IPS DF 19.7 (cell line): ENCODE results near the gene ADGRG3.
"Not testable (repeated sequence)": the region's sequence is repeated elsewhere in the genome, so short reads cannot be mapped to it uniquely, and the experiment has no call there.

Experiments
- DNase-seq: peaks from one replicate; pipeline ENCODE4 v3.0.0-alpha.2; 2013; ENCODE audit warnings: low read depth, low spot score

ADGRG3 gene

DNA sequence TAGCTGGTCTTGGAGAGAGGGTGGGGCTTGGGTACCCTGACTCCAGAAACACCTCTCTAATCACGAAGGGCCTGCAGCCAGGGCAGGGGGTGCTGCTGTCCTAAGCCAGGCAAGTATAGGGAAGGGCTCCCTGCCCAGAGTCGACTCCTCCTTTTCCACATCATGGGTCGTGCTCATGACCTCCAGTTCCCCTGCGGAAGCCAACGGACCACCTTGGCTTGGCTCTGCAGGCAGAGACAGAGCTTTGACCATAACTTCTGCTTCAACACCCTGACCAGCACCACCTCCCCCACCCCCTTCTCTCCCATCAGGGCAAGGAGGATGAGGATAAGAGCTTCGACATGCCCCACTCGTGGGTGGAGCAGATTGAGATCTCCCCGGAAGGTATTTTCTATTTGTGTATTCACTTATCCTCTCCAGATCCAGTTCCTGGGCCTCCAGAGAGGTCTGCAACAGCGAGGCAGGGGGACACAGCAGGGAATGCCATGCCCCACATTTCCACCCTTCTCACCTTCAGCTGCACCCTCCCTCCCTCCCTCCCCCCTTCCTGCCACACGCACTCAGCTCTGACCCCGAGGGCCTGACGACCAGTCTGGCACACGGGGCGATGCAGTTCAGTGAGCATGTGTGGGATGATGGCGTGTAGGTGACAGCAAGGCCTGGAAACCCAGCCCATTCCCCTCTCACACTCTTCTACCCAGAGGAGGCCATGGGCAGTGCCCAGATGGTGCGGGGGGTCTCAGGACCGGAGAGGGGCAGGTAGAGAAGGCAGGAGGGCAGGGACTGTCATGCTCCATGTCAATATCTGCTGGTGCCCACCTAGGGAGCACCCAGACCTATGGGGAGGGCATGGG, 53.5 kb downstream of the ADGRG3 start:
- DNase-seq = no peak

DNA sequence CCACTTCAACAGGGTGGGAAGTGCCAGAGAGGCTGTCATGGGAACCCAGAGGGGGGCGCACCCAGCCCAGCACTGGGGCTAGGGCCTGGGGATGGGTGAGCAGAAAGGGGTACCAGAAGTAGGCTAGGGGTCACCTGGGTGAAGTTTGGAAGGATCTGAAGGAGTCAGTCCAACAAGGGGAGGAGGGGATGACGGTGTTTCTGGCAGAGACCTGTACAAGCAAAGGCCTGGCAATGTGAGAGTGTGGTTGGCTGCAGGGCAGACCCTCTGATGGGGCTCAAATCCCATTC, 54.0 kb downstream of the ADGRG3 start:
- no peak for DNase-seq

DNA sequence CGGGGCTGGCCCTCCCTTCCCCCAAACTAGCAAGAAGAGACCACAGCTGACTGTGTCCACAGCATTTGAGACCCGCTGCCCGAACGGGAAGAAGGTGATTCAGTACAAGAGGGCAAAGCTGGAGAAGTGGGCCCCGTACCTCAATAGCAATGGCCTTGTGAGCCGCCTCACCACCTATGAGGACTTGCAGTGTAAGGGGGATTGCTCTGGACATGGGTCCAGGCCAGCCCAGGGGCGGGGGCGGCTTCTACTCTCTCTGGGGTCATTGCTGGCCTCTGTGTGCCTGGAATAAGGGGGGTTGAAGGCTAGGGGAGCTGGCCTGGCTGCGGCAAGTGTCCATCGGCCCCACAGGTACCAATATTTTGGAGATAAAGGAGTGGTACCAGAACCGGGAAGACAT, 54.5 kb downstream of the ADGRG3 start:
- DNase-seq = no peak

DNA sequence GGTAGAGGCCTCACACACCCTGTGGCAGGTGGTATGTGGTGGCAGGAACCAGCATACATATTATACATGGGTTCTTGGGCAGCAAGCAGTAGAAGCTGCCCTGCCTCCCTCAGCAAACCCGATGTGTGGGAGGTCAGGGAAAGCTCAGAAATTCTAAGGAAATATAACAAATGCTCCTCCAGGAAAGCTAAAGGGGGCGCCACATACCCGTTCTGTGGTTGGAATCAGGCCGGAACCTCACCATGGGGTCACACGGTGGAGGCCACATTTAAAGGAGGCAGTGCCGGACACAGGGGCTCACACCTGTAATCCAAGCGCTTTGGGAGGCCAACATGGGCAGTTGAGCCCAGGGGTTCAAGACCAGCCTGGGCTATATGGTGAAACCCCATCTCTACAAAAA, 55.1 kb downstream of the ADGRG3 start:
- no peak for DNase-seq

GRCh38 chr16:57724531-57724930, 56.4 kb downstream of the ADGRG3 start:
- DNase-seq = no peak

- DNase-seq = no peak
Measured at GRCh38 chr16:57725151-57725550, 57.0 kb downstream of the ADGRG3 start.

GRCh38 chr16:57725554-57725953, 57.4 kb downstream of the ADGRG3 start:
- no peak for DNase-seq

DNA sequence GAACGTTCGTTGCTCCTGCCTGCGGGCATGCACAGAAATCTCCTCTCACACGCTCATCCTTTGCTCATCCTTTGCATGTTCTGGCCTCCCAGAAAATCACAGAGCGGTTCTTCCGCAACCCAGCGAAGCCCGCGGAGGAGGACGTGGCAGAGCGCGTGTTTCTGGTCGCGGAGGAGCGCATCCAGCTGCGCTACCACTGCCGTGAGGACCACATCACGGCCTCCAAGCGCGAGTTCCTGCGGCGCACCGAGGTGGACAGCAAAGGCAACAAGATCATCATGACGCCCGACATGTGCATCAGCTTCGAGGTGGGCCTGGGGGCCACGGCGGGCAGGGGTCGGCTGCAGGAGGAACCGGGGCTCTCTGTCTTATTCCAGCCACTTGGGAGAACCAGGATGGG, 57.9 kb downstream of the ADGRG3 start:
- no peak for DNase-seq

DNA sequence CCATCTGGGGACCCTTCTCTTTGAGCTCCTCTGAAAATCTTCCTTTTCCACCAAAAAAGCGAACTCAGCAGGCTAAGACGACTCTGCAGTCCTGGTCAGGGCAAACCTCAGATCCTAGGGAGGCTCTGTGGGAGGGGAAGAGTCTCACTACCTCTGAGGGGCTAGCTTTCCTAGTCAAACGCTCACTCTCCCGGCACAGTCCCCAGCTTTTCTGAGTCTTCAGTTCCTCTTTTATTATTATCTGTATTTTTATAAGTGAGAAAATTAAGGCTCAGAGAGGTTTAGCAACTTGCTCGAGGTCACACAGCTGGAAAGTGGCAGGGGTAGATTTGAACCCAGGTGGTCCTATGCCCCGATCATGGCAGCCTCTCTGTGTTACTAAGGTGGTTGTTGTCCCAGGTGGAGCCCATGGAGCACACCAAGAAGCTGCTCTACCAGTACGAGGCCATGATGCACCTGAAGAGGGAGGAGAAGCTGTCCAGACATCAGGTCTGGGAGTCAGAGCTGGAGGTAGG, 58.4 kb downstream of the ADGRG3 start:
- no peak for DNase-seq

- DNase-seq = no peak
Measured at GRCh38 chr16:57727610-57728009, 59.5 kb downstream of the ADGRG3 start.

DNA sequence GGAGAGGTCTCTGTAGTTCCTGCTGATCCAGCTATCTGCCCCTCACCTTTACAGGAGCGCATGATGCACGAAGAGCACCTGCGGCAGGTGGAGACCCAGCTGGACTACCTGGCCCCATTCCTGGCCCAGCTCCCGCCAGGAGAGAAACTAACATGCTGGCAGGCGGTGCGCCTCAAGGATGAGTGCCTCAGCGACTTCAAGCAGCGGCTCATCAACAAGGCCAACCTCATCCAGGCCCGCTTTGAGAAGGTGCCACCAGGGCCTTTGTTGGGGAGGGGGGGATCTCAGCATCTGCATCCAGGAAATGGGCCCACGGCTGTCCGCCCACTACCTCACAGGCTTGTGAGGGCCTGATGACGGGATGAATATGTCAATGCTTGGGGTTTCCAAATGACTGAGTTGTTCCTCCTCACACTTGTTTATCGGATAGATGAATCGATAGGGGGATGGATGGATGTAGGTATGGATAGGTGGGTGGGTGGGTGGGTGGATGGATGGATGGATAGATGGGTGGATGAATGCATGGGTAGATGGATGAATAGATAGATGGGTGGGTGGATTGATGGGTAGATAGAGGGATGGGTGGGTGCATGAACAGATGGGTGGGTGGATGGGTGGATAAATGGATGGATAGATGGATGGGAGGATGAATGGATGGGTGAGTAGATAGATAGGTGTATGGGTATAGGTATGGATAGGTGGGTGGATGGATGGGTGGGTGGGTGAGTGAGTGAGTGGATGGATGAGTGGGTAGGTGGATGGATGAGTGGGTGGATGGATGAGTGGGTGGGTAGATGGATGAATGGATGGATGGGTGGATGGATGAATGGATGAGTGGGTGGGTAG, 60.5 kb downstream of the ADGRG3 start:
- DNase-seq = no peak

DNA sequence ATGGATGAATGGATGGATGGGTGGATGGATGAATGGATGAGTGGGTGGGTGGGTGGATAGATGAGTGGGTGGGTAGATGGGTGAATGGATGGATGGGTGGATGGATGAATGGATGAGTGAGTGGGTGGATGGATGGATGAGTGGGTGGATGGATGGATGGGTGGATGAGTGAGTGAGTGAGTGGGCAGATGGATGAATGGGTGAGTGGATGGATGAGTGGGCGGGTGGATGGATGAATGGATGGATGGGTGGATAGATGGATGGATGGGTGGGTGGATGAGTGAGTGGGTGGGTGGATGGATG, 61.0 kb downstream of the ADGRG3 start:
- DNase-seq = no peak

GRCh38 chr16:57729852-57730251, 61.7 kb downstream of the ADGRG3 start:
- DNase-seq = not testable (repeated sequence)

GRCh38 chr16:57730771-57731730, 62.9 kb downstream of the ADGRG3 start:
- no peak for DNase-seq

GRCh38 chr16:57732037-57732436, 63.9 kb downstream of the ADGRG3 start:
- DNase-seq = no peak

GRCh38 chr16:57732714-57733113, 64.6 kb downstream of the ADGRG3 start:
- no peak for DNase-seq

GRCh38 chr16:57734308-57734924, 66.3 kb downstream of the ADGRG3 start:
- DNase-seq = no peak

GRCh38 chr16:57734925-57735754, 67.0 kb downstream of the ADGRG3 start:
- peak; percentile 99 for DNase-seq

DNA sequence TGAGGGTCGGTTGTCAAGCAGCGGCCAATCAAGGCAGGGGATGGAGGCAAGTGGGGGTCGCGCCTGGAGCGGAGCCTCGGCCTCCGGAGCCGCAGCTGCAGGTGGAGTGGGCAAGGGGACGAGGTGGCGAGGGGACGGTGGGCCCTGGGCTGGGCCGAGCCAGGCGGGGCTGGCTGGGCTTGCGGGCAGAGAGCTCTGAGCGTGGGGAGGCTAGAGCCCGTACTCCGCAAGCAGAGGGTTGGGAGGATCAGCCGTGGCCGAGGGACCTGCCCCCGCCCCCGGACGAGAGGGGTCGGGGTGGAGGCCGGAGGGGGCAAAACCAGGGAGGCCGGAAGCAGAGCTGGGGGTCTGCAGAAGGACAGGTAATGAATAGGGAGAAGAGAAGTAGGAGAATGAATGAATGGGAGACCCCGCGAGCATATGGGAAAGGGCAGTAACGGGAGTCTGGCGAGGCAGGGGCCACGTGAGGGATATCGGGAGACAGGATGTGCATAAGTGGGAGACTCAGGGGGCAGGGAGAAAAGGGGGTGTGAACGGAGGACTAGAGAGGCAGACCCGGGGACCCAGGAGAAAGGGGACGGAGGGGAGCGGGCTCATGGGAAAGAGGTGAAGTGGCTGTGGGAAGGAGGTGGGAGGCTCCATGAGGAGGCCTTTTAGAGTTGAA, 67.8 kb downstream of the ADGRG3 start, which contains the start of gene KATNB1:
Gene KATNB1 (plus strand): TSS at position 16 of the 664 bp plus-strand sequence. CDS start 1,474 bp downstream, outside the sequence.
- DNase-seq = no peak
